ENCODE measurements around the gene ERBB4.

DNA sequence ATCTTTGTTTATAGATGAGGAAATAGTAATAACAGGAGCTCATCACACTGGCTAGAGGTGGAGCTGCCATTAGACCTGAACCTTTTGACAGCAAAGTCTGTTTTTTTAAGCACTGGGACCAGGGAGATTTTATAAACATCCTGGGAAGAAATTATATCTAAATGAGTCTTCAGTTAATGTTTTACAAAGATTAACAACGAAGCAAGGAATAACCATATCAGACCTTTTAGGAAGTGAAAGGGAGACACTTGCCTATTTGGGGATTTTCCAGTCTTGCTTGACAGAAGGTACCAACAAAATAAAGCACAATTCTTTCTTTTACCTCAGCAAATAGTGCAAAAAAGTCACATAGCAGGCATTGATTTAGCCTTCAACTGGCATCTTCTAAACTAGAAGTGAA, 1205.2 kb downstream of the ERBB4 start:
- TF ChIP-seq GATA2 (IDR thresholded peaks at IDR 0.05; ENCODE audit: low read depth, low read length): no peak
- TF ChIP-seq GATA3 (IDR thresholded peaks at IDR 0.05; ENCODE audit: low read depth, low read length): no peak

Measured in SH-SY5Y (cell line).